ENCODE data around the gene SOX13.

GRCh38 chr1:204115116-204115515, 42.2 kb downstream of the SOX13 start:
- TF ChIP-seq YY1 (IDR thresholded peaks at IDR 0.05; ENCODE audit: insufficient read depth, insufficient read length), result no peak
- TF ChIP-seq SUZ12 (IDR thresholded peaks at IDR 0.05; ENCODE audit: extremely low read depth, insufficient read depth, insufficient read length), result no peak
- no peak for TF ChIP-seq ZNF274 (IDR thresholded peaks at IDR 0.05; ENCODE audit: low read depth, low read length)
